CD4-positive, alpha-beta T cell treated with Interleukin-2 at 100 ng/mL for 4 hours (primary cell): ENCODE data around the gene ELL2.
"Not testable (repeated sequence)": the region's sequence is repeated elsewhere in the genome, so short reads cannot be mapped to it uniquely, and the experiment has no call there.

ENCODE experiments used
- DNase-seq: peaks from one replicate; pipeline ENCODE4 v3.0.0-alpha.2; 2020; ENCODE audit warnings: low spot score

ELL2 gene

GRCh38 chr5:95930141-95930930, 31.3 kb downstream of the ELL2 start:
- no peak for DNase-seq

DNA sequence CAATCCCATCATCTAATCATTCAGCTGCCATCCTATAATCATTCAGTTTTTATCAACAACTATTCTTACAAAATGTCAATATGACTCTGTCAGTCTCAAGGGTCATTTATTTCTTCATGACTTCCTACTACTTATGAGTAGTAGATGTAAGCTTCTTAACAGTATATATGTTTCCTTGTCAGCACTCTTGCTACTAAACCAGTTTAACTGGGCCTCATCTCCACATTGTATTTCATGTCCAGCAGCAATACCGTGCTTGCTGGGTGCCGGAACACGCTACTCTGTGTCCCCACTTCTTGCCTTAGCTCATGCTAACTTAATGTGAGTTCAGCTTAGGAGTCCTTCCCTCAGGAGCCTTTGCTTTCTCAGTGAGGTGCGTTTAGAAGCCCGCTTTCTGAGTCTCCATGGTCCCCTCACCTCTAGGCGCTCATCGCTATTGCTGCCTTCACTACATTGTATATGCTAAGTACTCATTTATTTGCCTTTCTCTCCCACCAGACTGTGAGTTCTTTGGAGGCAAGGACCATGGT, 32.9 kb downstream of the ELL2 start:
- no peak for DNase-seq

- DNase-seq, result peak; percentile 18
Observed at GRCh38 chr5:95927927-95928723, 33.5 kb downstream of the ELL2 start.

GRCh38 chr5:95927300-95927699, 34.4 kb downstream of the ELL2 start:
- not testable (repeated sequence) for DNase-seq

DNA sequence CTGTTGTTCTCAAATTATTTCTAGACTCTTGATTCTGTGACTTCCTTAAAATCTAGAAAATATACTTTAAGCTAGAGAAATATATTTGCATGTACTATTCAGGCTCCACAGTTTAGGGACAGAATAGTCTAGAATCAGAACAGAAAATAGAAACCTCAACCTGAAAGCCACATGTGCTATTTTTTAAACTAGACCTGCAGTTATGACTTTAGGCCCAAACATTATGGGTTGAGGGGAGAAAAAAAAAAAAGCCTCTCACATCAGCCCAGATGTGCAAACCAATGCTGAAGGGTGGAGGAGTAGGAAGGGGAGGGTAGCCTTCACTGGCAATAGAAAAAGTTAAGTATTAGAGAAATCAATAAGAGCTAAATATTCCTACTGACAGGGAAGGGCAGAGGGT, 35.7 kb downstream of the ELL2 start:
- DNase-seq, result no peak

GRCh38 chr5:95925378-95925744, 36.3 kb downstream of the ELL2 start:
- DNase-seq, result no peak

- no peak for DNase-seq
Observed at GRCh38 chr5:95924720-95925377, 36.8 kb downstream of the ELL2 start.

DNA sequence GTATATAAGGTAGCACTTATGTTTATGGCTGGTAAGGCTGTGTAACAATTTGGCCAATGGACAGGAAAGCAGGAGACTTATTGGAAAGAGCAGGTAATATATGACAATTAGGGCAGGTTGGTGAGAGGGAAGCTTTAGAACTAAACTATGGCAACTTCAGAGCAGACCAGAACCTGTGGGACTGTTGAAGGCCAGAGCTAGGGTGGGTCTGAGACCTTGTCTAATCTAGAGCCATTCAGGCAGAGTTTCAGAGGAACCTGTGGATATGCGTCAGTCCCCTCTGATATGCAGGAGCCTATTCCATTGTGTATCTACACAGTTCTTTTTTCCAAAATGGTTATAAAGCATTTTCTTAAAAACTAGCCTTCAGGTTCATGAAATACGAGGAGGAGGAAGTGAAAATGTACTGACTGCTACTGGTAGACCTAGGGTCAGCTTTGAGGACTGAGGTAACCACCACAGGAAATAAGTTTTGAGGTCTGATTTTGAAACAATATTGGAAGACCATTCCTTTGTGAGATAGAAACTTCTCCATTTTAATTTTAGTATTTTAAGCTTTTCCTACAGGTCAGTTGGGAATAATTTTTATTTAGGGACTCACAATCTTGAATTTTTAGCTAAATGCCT, 37.6 kb downstream of the ELL2 start:
- no peak for DNase-seq

GRCh38 chr5:95922798-95923197, 38.9 kb downstream of the ELL2 start:
- no peak for DNase-seq

DNA sequence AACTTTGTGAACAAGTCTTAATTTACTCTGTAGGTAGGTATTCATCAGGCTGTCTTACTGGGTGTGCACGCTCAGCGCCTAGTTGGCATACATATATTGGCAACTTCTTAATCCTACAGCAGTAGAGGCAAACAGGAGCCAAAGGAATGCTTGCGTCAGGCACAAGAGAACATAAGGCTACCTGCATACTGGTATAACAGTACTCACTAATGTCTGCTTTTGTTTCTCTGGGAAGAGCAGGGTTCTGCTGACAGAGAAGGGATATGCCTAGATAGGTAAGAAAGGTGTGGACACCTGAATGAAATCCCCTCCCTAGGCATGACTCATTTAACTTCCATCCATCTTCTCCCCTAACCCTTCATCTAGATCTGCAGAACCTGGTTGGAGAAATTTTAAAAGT, 40.1 kb downstream of the ELL2 start:
- no peak for DNase-seq

GRCh38 chr5:95920822-95921221, 40.8 kb downstream of the ELL2 start:
- no peak for DNase-seq

GRCh38 chr5:95919658-95920057, 42.0 kb downstream of the ELL2 start:
- DNase-seq, result no peak

GRCh38 chr5:95918421-95919006, 43.1 kb downstream of the ELL2 start:
- DNase-seq, result no peak

DNA sequence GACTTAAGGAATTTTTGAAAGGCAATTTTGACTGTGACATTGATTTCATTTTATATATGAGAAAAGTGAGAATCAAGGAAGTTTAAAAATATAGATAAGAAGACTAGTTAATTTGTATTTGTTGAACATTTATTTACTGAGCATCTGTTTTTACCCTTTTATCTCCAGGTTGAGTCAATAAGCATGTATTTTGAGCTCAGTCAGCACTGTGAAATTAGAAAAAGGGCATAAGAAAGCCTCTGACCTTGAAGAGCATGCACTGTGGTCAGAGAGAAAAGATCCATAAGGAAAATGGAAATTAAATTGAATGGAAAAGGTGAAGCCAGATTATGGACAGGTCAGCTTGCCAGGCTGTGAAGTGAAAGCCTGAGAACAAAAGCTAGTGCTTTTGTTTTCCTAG, 44.4 kb downstream of the ELL2 start:
- DNase-seq, result no peak

DNA sequence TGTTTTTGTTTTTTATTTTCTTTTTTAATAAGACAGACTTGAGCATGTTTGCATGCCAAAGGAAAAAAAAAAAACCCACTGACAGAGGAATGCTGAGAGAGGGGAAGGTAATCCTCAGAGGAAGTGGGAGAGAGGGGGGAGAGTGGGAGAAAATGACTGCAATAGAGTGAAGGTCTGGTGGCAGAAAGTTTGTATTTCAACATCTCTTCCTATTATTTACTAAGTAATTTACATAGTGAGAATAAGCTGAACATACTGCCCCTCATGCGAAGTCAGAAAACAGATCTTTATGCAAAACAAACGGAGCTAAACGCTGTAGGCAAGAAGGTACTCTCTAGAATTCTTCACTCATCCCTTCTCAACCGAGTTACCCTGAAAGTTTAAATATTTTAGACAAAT, 45.0 kb downstream of the ELL2 start:
- no peak for DNase-seq

GRCh38 chr5:95915999-95916686, 45.5 kb downstream of the ELL2 start:
- DNase-seq, result no peak

DNA sequence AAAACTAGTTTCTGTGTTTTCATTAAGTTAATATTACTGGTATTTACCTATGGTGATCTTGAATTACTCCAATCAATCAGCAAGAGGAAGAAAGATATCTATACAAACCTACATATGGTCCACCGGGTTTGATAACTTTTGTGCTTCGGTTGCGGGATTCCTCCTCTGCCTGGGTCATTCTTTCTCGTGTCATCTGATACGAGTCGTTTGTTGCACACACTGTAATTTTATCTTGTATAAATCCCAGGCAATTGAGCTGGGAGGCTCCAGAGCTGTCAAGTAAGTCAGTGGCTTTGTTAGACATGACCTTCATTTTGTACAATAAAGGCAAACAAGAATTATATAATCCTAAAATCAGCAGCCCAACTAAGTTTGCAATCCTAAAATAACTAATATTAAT, 48.0 kb downstream of the ELL2 start:
- no peak for DNase-seq

GRCh38 chr5:95912029-95912428, 49.6 kb downstream of the ELL2 start:
- DNase-seq, result no peak

- DNase-seq, result no peak
Observed at GRCh38 chr5:95910521-95910920, 51.1 kb downstream of the ELL2 start.

- no peak for DNase-seq
Observed at GRCh38 chr5:95909738-95910137, 51.9 kb downstream of the ELL2 start.

DNA sequence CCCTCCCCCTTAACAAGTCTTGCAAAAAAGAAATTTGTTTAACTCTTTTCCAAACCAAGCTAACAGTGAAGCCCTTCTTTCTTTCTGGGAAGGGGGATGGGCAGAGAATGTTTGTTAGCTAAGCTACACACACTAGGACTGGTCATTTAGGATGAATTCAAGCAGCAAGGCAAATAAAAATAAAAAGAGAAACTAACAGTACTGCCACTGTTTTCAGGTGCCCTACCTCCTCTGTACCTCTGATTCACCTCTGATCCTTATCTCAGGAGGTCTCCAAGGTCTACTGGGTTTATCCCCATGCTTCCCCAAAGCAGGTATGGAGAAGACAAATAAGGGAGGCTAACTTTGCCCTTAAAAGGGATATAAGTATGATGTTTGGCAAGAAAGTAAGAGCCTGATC, 52.9 kb downstream of the ELL2 start:
- no peak for DNase-seq
